Hepatocyte (in vitro differentiated cells): Measurements from ENCODE around the gene IQCN. TPM values are rescaled to one million over a fixed set of nuclear protein-coding genes. Genes with fewer than 3 reads are reported as not detected.

ENCODE experiments used
- DNase-seq: peaks from one replicate; pipeline ENCODE4 v3.0.0-alpha.2; 2016; ENCODE audit warnings: low spot score
- H2AFZ ChIP-seq: fragments of 200-600 bp; sonication (generic); 2 replicates; pipeline ENCODE4 v1.6.0; 2016; ENCODE audit warnings: antibody characterized with exemption, mild to moderate bottlenecking
- H3K27ac ChIP-seq: fragments of 200-600 bp; sonication (generic); 2 replicates; pipeline ENCODE4 v1.5.1; 2016; ENCODE audit warnings: mild to moderate bottlenecking
- H3K27me3 ChIP-seq: fragments of 200-600 bp; sonication (generic); 2 replicates; pipeline ENCODE4 v1.6.1; 2016
- H3K36me3 ChIP-seq: fragments of 200-600 bp; sonication (generic); replicated peaks from 2 replicates; pipeline ENCODE4 v1.5.1; 2016; ENCODE audit warnings: low read depth; ENCODE audit not compliant: insufficient read depth
- H3K4me1 ChIP-seq: fragments of 200-600 bp; sonication (generic); 2 replicates; pipeline ENCODE4 v1.5.1; 2016; ENCODE audit warnings: mild to moderate bottlenecking, moderate library complexity; ENCODE audit not compliant: insufficient read depth
- H3K4me2 ChIP-seq: fragments of 200-600 bp; sonication (generic); 2 replicates; pipeline ENCODE4 v1.6.0; 2016
- H3K4me3 ChIP-seq: fragments of 200-600 bp; sonication (generic); 2 replicates; pipeline ENCODE4 v1.5.1; 2016; ENCODE audit warnings: mild to moderate bottlenecking
- H3K79me2 ChIP-seq: fragments of 200-600 bp; sonication (generic); 2 replicates; pipeline ENCODE4 v1.6.0; 2017; ENCODE audit warnings: mild to moderate bottlenecking
- H3K9me2 ChIP-seq: fragments of 200-600 bp; sonication (generic); replicated peaks from 2 replicates; pipeline ENCODE4 v1.6.0; 2017; ENCODE audit warnings: mild to moderate bottlenecking; ENCODE audit not compliant: insufficient read depth
- H3K9me3 ChIP-seq: fragments of 200-600 bp; sonication (generic); 2 replicates; pipeline ENCODE4 v1.5.1; 2016; ENCODE audit warnings: low read depth, mild to moderate bottlenecking
- H4K20me1 ChIP-seq: fragments of 200-600 bp; sonication (generic); 2 replicates; pipeline ENCODE4 v1.6.0; 2016; ENCODE audit warnings: mild to moderate bottlenecking; ENCODE audit not compliant: insufficient read depth, poor library complexity, severe bottlenecking
- EZH2 ChIP-seq: fragments of 200-600 bp; sonication (generic); IDR thresholded peaks from 2 replicates; pipeline ENCODE4 v1.6.1; 2016; ENCODE audit warnings: antibody characterized with exemption, mild to moderate bottlenecking, borderline replicate concordance
- EZH2phosphoT487 ChIP-seq: fragments of 200-600 bp; sonication (generic); IDR thresholded peaks from one replicate; pipeline ENCODE4 v1.6.1; 2018; ENCODE audit warnings: antibody characterized with exemption, mild to moderate bottlenecking, low read depth, moderate library complexity; ENCODE audit not compliant: unreplicated experiment, severe bottlenecking
- WGBS: methylation state at CpG from one replicate; pipeline ENCODE4 v1.1.6; 2016; ENCODE audit warnings: low lambda C conversion rate; ENCODE audit errors: missing lambda C conversion rate; 5-methylcytosine and 5-hydroxymethylcytosine counted together
- polyA plus RNA-seq: library from polyadenylated mRNA; unstranded; fragments of >200 nt; fragmentation: Nextera tagmentation; extraction: Ambion mirVana; gene quantifications from 2 replicates; pipeline ENCODE4 v1.2.1, GENCODE V29; 2016
- total RNA-seq: library from RNA; depleted of rRNA; stranded (reverse); fragments of >200 nt; gene quantifications from 2 replicates; pipeline ENCODE4 v1.2.3, GENCODE V29; 2014
- TF ChIP-seq, protein P1 (sequence below): fragments of 200-600 bp; sonication (generic); IDR thresholded peaks from 2 replicates; pipeline ENCODE4 v1.5.1; 2016; ENCODE audit warnings: antibody characterized with exemption, mild to moderate bottlenecking; ENCODE audit not compliant: poor library complexity

IQCN gene
- total and polyA plus RNA-seq, 2 experiments from 2014 or later: 1.5 to 3.7 TPM

DNA sequence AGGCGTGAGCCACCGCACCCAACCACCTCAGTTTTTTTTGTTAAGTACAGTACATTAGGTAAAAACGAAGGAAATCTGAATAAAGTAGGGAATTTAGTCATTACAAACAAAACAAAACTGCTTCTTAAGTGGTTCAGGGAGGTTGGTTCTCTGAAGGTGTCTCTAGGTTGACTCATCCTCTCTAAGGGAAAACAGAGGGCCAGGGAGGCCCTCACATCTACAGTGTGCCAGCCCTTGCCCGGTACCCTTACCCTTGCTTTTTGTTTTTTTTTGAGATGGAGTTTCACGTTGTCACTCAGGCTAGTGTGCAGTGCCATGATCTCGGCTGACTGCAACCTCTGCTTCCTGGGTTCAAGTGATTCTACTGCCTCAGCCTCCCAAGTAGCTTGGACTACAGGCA is 24.3 kb upstream of the IQCN start:
- Histone ChIP-seq H3K36me3 (no peaks in the 10 kb centered on the region), H3K4me2 (no peak overlapping the region), H3K9me3 (no peaks in the 10 kb centered on the region), H3K4me1 (peaks cover 6% of the 10 kb centered on the region), H4K20me1 (no peaks in the 10 kb centered on the region), H3K4me3 (no peak overlapping the region), H3K79me2 (no peaks in the 10 kb centered on the region), H2AFZ (no peak overlapping the region), H3K9me2 (no peaks in the 10 kb centered on the region), H3K27me3 (no peaks in the 10 kb centered on the region), H3K27ac (no peak overlapping the region)
- no peak for DNase-seq
- WGBS: 89% methylated on average over 6 of the region's 6 CpGs
- TF ChIP-seq EZH2phosphoT487 (no peak), EZH2 (no peak)
- TF ChIP-seq, protein P1, sequence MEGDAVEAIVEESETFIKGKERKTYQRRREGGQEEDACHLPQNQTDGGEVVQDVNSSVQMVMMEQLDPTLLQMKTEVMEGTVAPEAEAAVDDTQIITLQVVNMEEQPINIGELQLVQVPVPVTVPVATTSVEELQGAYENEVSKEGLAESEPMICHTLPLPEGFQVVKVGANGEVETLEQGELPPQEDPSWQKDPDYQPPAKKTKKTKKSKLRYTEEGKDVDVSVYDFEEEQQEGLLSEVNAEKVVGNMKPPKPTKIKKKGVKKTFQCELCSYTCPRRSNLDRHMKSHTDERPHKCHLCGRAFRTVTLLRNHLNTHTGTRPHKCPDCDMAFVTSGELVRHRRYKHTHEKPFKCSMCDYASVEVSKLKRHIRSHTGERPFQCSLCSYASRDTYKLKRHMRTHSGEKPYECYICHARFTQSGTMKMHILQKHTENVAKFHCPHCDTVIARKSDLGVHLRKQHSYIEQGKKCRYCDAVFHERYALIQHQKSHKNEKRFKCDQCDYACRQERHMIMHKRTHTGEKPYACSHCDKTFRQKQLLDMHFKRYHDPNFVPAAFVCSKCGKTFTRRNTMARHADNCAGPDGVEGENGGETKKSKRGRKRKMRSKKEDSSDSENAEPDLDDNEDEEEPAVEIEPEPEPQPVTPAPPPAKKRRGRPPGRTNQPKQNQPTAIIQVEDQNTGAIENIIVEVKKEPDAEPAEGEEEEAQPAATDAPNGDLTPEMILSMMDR: no peak

DNA sequence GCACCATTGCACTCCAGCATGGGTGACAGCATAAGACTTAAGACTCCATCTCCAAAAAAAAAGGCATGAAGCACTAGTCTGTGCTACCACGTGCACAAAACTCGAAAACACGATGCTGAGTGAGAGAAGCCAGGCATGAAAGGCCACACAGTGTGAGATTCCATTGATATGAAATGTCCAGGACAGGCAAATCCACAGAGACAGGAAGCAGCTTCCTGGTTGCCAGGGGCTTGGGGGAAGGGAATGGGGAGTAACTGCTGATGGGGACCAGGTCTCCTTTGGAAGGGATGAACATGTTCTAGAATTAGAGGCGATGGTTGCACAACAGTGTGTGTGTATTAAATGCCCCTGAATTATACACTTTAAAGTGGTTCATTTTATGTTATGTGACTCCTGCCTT is 23.1 kb upstream of the IQCN start:
- no peak overlapping the region for H3K4me2 ChIP-seq
- no peak overlapping the region for H3K27ac ChIP-seq
- DNase-seq: no peak
- H3K79me2 ChIP-seq: no peaks in the 10 kb centered on the region
- H3K9me2 ChIP-seq: no peaks in the 10 kb centered on the region
- no peaks in the 10 kb centered on the region for H3K27me3 ChIP-seq
- H3K36me3 ChIP-seq: no peaks in the 10 kb centered on the region
- WGBS: 41% methylated on average over 4 of the region's 4 CpGs
- H3K9me3 ChIP-seq: no peaks in the 10 kb centered on the region
- H3K4me1 ChIP-seq: peaks cover 7% of the 10 kb centered on the region
- TF ChIP-seq EZH2 (no peak), EZH2phosphoT487 (no peak)
- TF ChIP-seq, protein P1: no peak
- H2AFZ ChIP-seq: no peak overlapping the region
- H3K4me3 ChIP-seq: no peak overlapping the region
- H4K20me1 ChIP-seq: no peaks in the 10 kb centered on the region

DNA sequence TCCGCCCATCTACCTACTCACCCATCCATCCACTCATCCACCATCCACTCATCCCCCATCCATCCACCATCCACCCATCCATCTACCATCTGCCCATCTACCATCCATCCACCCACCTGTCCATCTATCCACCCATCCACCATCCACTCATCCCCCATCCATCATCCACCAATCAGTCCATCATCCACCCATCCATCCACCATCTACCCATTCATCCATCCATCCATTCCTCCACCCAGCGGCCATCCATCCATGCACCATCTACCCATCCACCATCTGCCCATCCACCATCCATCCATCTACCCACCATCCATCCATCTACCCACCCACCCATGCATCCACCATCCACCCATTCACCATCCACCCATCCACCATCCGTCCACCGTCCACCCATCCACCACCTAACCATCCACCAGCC is 20.8 kb upstream of the IQCN start:
- H3K4me2 ChIP-seq: no peak overlapping the region
- no peak overlapping the region for H3K4me3 ChIP-seq
- no peaks in the 10 kb centered on the region for H3K9me2 ChIP-seq
- no peak overlapping the region for H3K27ac ChIP-seq
- TF ChIP-seq, protein P1: no peak
- TF ChIP-seq EZH2: no peak
- TF ChIP-seq EZH2phosphoT487: no peak
- no peaks in the 10 kb centered on the region for H3K36me3 ChIP-seq
- no peaks in the 10 kb centered on the region for H3K27me3 ChIP-seq
- WGBS: 100% methylated on average over 2 of the region's 4 CpGs
- H3K79me2 ChIP-seq: peaks cover 3% of the 10 kb centered on the region
- no peaks in the 10 kb centered on the region for H4K20me1 ChIP-seq
- H2AFZ ChIP-seq: no peak overlapping the region
- H3K4me1 ChIP-seq: peaks cover 21% of the 10 kb centered on the region
- DNase-seq: no peak
- no peaks in the 10 kb centered on the region for H3K9me3 ChIP-seq

DNA sequence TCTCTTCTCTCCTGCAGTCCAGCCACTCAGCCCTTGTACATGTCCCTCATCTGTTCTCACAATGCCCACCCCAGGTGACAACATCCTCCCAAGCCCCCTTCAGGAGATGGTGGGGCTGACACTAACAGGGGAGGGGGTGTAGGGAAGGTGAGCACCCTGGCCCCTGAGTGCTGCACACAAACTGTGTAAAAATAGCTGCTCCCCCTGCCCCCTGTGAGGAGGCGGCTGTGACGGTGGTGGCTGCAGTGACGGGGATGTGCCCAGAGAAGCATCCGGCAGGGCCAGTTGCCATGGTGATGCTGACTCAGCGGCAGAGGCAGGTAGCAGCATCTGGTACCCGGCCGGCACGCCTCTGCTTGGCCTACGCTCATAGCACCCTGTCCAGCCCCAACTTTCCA is 20.2 kb upstream of the IQCN start:
- no peaks in the 10 kb centered on the region for H3K27me3 ChIP-seq
- no peak overlapping the region for H3K4me2 ChIP-seq
- 54% methylated on average over 8 of the region's 9 CpGs for WGBS
- peaks cover 27% of the 10 kb centered on the region for H3K4me1 ChIP-seq
- H2AFZ ChIP-seq: no peak overlapping the region
- no peaks in the 10 kb centered on the region for H4K20me1 ChIP-seq
- peaks cover 3% of the 10 kb centered on the region for H3K79me2 ChIP-seq
- H3K9me2 ChIP-seq: no peaks in the 10 kb centered on the region
- TF ChIP-seq, protein P1: no peak
- TF ChIP-seq EZH2 (no peak), EZH2phosphoT487 (no peak)
- no peaks in the 10 kb centered on the region for H3K36me3 ChIP-seq
- no peaks in the 10 kb centered on the region for H3K9me3 ChIP-seq
- DNase-seq: no peak
- H3K4me3 ChIP-seq: no peak overlapping the region
- H3K27ac ChIP-seq: no peak overlapping the region
